ENCODE measurements around the gene LACTB. TPM values are rescaled to one million over a fixed set of nuclear protein-coding genes. Genes with fewer than 3 reads are reported as not detected.

The LACTB gene
- 10 to 100 TPM; 37.5 to 47.6 (median 45.7) TPM for total RNA-seq (2021; fragmentation: NEBNext Ultra II Directional; extraction: Animal tissue kit (Norgen Biotek cat#: 25700))
- long read RNA-seq, partial matches to known transcripts, result 10 of 16 reads
- long read RNA-seq, other reads (novel, unspliced or antisense), result 4 of 16 reads

GRCh38 chr15:63121382-63122001 lies at the start of gene LACTB:
LACTB (plus strand) TSS chr15:63121861; CDS start chr15:63121872, 11 bp downstream.
- Mint-ChIP-seq H3K27ac (peak within 1 kb of the TSS; percentile 89), H3K4me1 (ENCODE audit: low read depth) (peaks cover 23% of the 10 kb centered on the region), H3K4me3 (peak within 1 kb of the TSS; percentile 99), H3K9me3 (peaks cover 12% of the 10 kb centered on the region), H3K36me3 (ENCODE audit: low read depth) (peaks cover 42% of the 10 kb centered on the region), H3K27me3 (ENCODE audit: insufficient read depth) (peaks cover 1% of the 10 kb centered on the region; the same call in 1 of the 2 replicates)
- DNase-seq, result peak; percentile 80
- TF ChIP-seq CTCF (IDR thresholded peaks at IDR 0.05), result no peak

- TF ChIP-seq CTCF (IDR thresholded peaks at IDR 0.05), result no peak
- Mint-ChIP-seq H3K36me3 (ENCODE audit: low read depth) (peaks cover 52% of the 10 kb centered on the region), H3K4me1 (ENCODE audit: low read depth) (peaks cover 81% of the 10 kb centered on the region), H3K27me3 (ENCODE audit: insufficient read depth) (peaks cover 53% of the 10 kb centered on the region), H3K9me3 (peaks cover 16% of the 10 kb centered on the region), H3K27ac (peak overlapping the region; percentile 76), H3K4me3 (peak overlapping the region; percentile 11; the same call in 1 of the 2 replicates)
- no peak for DNase-seq
Measured at GRCh38 chr15:63072023-63072650, 49.5 kb upstream of the LACTB start.

GRCh38 chr15:63072809-63073277 lies 48.8 kb upstream of the LACTB start:
- H3K4me1 Mint-ChIP-seq (ENCODE audit: low read depth), result peaks cover 75% of the 10 kb centered on the region
- TF ChIP-seq CTCF (IDR thresholded peaks at IDR 0.05), result no peak

GRCh38 chr15:63073497-63074172 lies 48.0 kb upstream of the LACTB start:
- H3K9me3 Mint-ChIP-seq, result peaks cover 9% of the 10 kb centered on the region
- peak; percentile 61 for DNase-seq
- no peak for TF ChIP-seq CTCF (IDR thresholded peaks at IDR 0.05)
- peaks cover 45% of the 10 kb centered on the region for H3K27me3 Mint-ChIP-seq (ENCODE audit: insufficient read depth)
- H3K4me3 Mint-ChIP-seq, result peak overlapping the region; percentile 22; the same call in 1 of the 2 replicates
- peaks cover 37% of the 10 kb centered on the region for H3K36me3 Mint-ChIP-seq (ENCODE audit: low read depth)
- H3K4me1 Mint-ChIP-seq (ENCODE audit: low read depth), result peaks cover 67% of the 10 kb centered on the region
- H3K27ac Mint-ChIP-seq, result peak overlapping the region; percentile 76

More at GRCh38 chr15:63072809-63073277, 48.8 kb upstream of the LACTB start:
- no peak overlapping the region; the same call in 1 of the 2 replicates for H3K4me3 Mint-ChIP-seq
- peak overlapping the region; percentile 76 for H3K27ac Mint-ChIP-seq
- DNase-seq, result peak; percentile 44
- peaks cover 53% of the 10 kb centered on the region for H3K27me3 Mint-ChIP-seq (ENCODE audit: insufficient read depth)
- H3K9me3 Mint-ChIP-seq, result peaks cover 16% of the 10 kb centered on the region
- peaks cover 45% of the 10 kb centered on the region for H3K36me3 Mint-ChIP-seq (ENCODE audit: low read depth)

Data from HFFc6 (cell line).